HG03520 (cell line): ENCODE results near the gene TP53.
A peak's percentile ranks its signal among the peaks of the same experiment; 100 is the strongest.

Experiments used
- ATAC-seq: cut with Tn5 transposase; IDR thresholded peaks from one replicate; pipeline ENCODE4 v1.9.1; 2021; ENCODE audit warnings: mild to moderate bottlenecking, moderate library complexity; ENCODE audit not compliant: unreplicated experiment

TP53 gene

GRCh38 chr17:7707446-7707845 lies 20.2 kb upstream of the TP53 start:
- no peak for ATAC-seq

- ATAC-seq: no peak
Measured at GRCh38 chr17:7706631-7707354, 19.5 kb upstream of the TP53 start.

GRCh38 chr17:7705269-7706255 lies 18.3 kb upstream of the TP53 start:
- no peak for ATAC-seq

GRCh38 chr17:7704601-7705268 lies 17.4 kb upstream of the TP53 start, which contains the start of gene EFNB3:
TSS of gene EFNB3 (plus strand) at chr17:7705202. CDS start at chr17:7705599, 397 bp downstream.
- no peak for ATAC-seq

GRCh38 chr17:7703584-7704479 lies 16.5 kb upstream of the TP53 start:
- ATAC-seq: no peak

GRCh38 chr17:7702776-7703175 lies 15.5 kb upstream of the TP53 start:
- no peak for ATAC-seq

- ATAC-seq: no peak
Measured at GRCh38 chr17:7701681-7702080, 14.4 kb upstream of the TP53 start.

GRCh38 chr17:7700510-7700909 lies 13.2 kb upstream of the TP53 start:
- no peak for ATAC-seq

- ATAC-seq: no peak
Measured at GRCh38 chr17:7697828-7698588, 10.7 kb upstream of the TP53 start.

GRCh38 chr17:7695586-7695985 lies 8.3 kb upstream of the TP53 start:
- ATAC-seq: no peak

GRCh38 chr17:7688808-7689316 lies 1.6 kb upstream of the TP53 start:
- no peak for ATAC-seq

- ATAC-seq: peak; percentile 69
Measured at GRCh38 chr17:7687908-7688807, 868 bp upstream of the TP53 start, which contains the start of gene WRAP53. TSS of gene WRAP53 (plus strand) at chr17:7688477. CDS start at chr17:7688649, 172 bp downstream.

GRCh38 chr17:7686222-7687071 lies 843 bp downstream of the TP53 start:
- ATAC-seq: peak; percentile 34

GRCh38 chr17:7685533-7686221 lies 1.6 kb downstream of the TP53 start:
- peak; percentile 41 for ATAC-seq

GRCh38 chr17:7684851-7685532 lies 2.3 kb downstream of the TP53 start:
- no peak for ATAC-seq
